Fibroblast of pulmonary artery (primary cell): ENCODE data around the gene SBF2.
"Not testable (repeated sequence)": the region's sequence is repeated elsewhere in the genome, so short reads cannot be mapped to it uniquely, and the experiment has no call there.

Source experiments
- DNase-seq: peaks from one replicate; pipeline ENCODE4 v3.0.0-alpha.2; 2010; ENCODE audit warnings: low read depth
- H3K4me3 ChIP-seq: replicated peaks from 2 replicates; pipeline ENCODE4 v1.5.1; 2011; ENCODE audit warnings: low read depth, mild to moderate bottlenecking, control low read depth, low read length, moderate library complexity
- TF ChIP-seq, protein P1 (sequence below): IDR thresholded peaks from 2 replicates; pipeline ENCODE4 v1.5.1; 2011; ENCODE audit warnings: mild to moderate bottlenecking, control low read depth, low read length, inconsistent platforms; ENCODE audit errors: missing control alignments

SBF2 gene

DNA sequence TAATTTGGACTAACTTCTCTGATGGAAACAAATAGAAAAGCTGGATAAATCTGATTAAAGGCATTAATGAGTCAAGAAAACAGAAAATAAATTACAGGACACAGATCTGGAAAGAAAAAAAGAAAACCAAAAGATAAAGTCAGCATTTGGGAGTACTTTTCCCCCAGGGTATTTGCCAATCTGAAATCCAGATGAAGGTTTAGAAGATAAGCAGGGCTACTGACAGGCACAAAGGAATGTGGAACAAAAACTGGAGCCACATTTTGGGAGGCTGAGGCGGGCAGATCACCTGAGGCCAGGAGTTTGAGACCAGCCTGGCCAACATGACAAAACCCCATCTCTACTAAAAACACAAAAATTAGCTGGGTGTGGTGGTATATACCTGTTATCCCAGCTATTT is 57.2 kb downstream of the SBF2 start:
- TF ChIP-seq, protein P1, sequence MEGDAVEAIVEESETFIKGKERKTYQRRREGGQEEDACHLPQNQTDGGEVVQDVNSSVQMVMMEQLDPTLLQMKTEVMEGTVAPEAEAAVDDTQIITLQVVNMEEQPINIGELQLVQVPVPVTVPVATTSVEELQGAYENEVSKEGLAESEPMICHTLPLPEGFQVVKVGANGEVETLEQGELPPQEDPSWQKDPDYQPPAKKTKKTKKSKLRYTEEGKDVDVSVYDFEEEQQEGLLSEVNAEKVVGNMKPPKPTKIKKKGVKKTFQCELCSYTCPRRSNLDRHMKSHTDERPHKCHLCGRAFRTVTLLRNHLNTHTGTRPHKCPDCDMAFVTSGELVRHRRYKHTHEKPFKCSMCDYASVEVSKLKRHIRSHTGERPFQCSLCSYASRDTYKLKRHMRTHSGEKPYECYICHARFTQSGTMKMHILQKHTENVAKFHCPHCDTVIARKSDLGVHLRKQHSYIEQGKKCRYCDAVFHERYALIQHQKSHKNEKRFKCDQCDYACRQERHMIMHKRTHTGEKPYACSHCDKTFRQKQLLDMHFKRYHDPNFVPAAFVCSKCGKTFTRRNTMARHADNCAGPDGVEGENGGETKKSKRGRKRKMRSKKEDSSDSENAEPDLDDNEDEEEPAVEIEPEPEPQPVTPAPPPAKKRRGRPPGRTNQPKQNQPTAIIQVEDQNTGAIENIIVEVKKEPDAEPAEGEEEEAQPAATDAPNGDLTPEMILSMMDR: no peak
- no peak for DNase-seq
- H3K4me3 ChIP-seq: no peak overlapping the region

DNA sequence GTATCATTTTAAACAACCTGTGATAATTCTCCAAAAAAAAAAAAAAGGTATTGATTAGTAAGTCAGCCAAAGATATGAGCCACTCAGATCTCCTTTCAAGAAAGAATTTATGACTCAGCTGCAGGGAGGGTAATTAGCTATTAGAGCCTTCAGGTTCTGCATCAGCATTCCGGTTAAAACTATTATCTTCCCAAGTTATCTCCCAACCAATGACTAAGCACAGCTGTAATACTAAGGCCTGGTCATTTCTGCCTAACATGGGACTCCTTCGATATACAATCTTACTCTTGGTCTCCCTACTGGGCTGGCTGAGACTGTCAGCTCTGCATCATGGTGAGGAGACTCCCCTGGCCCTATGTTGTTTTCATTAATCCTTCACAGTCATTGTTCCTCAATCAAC is 60.4 kb downstream of the SBF2 start:
- no peak overlapping the region for H3K4me3 ChIP-seq
- TF ChIP-seq, protein P1: no peak
- DNase-seq: peak; percentile 68

DNA sequence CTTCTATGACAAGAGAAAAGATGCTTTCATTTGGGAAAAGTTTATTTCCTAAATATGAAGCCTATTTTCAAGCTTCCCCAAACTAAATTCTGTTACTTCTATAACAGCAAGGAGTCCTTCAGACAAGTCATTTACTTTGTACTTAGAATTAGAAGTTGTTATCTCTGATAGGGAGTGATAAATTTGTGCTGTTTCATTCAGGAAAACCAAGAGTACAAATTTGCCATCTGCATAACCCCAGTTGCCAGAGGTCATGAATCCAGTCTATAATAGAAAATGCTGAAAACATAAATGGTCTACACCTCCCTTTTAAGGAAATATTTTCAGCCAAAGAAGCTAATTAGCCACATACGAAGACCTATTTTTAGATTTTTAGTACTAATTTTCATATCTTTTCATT is 61.3 kb downstream of the SBF2 start:
- no peak for DNase-seq
- TF ChIP-seq, protein P1: no peak
- no peak overlapping the region for H3K4me3 ChIP-seq

DNA sequence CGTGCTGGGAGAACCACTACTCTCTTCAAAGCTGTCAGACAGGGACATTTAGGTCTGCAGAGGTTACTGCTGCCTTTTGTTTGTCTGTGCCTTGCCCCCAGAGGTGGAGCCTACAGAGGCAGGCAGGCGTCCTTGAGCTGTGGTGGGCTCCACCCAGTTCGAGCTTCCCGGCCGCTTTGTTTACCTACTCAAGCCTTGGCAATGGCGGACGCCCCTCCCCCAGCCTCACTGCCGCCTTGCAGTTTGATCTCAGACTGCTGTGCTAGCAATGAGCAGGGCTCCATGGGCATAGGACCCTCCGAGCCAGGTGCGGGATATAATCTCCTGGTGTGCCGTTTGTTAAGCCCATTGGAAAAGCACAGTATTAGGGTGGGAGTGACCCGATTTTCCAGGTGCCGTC is 62.2 kb downstream of the SBF2 start:
- DNase-seq, H3K4me3 ChIP-seq: not testable (repeated sequence)

DNA sequence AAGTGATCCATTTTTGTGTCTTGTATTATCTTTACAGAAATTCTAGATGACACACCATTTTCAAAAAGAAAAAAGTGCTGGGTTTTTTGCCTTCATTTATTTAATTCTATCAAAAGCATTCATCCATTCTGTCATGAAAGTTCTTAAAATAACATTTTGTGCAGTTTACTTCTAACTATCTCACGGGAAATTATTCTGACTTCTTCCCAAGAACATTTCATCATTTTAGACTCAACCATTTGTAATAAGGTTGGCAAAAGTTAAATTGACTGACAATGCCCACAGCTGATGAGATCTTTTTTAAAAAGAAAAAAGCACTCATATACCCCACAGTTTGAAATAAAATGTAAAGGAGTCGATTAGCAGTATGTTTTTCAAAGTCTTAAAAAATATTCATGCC is 68.5 kb downstream of the SBF2 start:
- H3K4me3 ChIP-seq: no peak overlapping the region
- peak; percentile 23 for DNase-seq
- TF ChIP-seq, protein P1: no peak

DNA sequence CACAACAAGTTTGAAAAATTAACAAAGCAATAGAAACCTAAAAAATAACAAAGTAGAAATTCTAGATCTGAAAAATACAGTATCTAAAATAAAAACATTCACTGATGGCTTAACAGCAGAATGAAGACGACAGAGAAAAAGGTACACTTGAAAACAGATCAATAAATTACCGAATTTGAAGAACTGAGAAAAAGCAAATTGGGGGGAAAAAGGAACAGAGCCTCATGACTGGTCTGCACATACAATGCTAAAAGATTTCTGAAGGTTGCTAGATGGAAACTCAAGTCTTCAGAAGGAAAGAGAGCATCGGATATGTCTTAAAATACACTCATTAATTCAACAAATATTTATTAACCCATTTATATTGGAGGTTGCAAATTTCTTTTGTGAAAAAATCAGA is 71.6 kb downstream of the SBF2 start:
- DNase-seq: no peak
- TF ChIP-seq, protein P1: no peak
- no peak overlapping the region for H3K4me3 ChIP-seq

DNA sequence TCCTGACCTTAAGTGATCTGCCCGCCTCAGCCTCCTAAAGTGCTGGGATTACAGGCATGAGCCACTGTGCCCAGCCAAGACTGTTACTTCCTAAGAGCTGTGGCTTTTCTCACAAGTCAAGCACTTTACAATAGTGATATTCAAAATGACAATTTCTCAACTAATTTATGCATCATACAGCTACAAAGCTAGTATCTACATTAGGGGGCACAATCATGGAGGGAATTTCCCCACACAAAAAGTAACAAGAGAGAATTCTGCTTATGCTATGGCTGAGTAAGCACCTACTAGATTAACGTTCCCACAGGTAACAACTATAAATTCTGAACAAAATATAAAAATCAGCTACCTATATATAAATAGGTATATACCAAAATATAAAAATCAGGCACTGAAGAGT is 72.7 kb downstream of the SBF2 start:
- no peak overlapping the region for H3K4me3 ChIP-seq
- DNase-seq: no peak
- TF ChIP-seq, protein P1: no peak

DNA sequence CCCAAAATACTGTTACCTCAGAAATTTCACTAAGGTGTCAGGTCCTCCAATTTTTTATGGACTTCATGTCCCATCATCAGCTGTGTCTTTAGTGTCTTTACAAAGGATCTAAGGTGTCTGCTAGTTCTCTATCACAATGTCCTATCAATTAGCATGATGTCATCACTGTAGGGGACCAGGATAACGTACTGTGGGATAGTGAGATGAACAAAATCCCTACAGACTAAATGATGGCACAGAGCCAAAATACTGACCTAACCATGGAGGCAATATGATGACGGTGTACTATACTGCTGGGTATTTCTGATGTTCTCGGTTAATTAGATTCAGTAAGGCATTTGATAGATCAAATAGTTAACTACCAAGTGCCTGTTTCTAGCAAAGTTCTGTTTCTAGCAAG is 82.5 kb downstream of the SBF2 start:
- DNase-seq: no peak
- TF ChIP-seq, protein P1: no peak
- H3K4me3 ChIP-seq: no peak overlapping the region
